Islet of Langerhans (tissue), 1 donor: ENCODE measurements around the gene MYL2.
"Not testable (repeated sequence)": the region's sequence is repeated elsewhere in the genome, so short reads cannot be mapped to it uniquely, and the experiment has no call there.

Experiments used
- FAIRE-seq: peaks from one replicate; lab custom pipeline; 2011; peaks lifted over from hg19 to GRCh38; lab: Jason Lieb, UNC

Gene MYL2, protein sequence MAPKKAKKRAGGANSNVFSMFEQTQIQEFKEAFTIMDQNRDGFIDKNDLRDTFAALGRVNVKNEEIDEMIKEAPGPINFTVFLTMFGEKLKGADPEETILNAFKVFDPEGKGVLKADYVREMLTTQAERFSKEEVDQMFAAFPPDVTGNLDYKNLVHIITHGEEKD

DNA sequence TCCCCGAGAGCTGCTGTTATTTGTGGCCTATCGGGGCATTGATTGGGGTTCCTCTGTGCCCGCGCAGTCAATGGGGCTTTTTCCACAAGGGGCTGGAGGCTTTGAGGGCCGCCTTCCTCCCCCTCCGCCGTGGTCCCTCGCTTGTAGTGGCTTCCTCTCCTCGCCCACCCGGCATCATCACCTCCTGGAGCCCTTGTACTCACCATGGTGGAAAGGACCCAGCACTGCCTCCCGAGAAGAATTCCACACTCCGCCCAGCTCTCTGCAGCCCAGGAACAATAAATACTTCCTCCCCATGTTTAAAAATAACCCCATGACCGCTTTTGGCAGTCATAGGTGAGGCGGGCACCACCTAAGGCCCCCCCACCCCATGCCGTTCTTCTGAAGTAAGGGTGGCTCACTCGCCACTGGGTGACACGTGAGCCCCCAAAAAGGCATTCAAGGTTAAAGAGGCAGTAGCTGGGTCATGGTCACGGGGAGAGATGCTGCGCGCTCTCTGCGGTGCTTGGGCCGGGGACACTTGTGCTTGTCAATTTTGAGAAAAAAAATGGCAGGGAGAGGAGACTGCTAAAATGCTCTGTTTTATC, at the start of gene MYL2:
TSS of gene MYL2 (minus strand) at position 256 of the 587 bp plus-strand sequence. CDS start at position 206, 50 bp downstream.
- FAIRE-seq: no peak

- FAIRE-seq: no peak
Observed at GRCh38 chr12:110966081-110966760, 45.8 kb upstream of the MYL2 start.

- FAIRE-seq: no peak
Observed at GRCh38 chr12:110965574-110965973, 45.2 kb upstream of the MYL2 start.

DNA sequence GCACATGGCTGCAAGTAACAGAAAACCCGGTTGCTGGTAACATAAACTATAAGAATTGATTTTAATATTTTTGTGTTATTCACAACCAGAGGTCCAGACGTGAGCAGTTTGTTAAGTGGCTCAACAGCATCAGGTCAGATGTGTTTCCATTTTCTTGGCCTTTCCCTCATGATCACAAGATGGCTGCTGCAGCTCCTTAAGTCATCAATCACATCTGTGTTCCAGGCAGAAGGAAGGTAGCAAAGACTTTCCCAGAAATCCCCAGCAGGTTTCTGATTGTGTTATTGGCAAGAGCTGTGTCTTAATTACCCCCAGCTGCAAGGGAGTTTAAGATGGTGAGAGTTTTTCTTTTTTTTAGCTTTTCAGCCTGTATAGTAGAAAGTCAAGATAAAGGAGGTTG, 40.4 kb upstream of the MYL2 start:
- no peak for FAIRE-seq

DNA sequence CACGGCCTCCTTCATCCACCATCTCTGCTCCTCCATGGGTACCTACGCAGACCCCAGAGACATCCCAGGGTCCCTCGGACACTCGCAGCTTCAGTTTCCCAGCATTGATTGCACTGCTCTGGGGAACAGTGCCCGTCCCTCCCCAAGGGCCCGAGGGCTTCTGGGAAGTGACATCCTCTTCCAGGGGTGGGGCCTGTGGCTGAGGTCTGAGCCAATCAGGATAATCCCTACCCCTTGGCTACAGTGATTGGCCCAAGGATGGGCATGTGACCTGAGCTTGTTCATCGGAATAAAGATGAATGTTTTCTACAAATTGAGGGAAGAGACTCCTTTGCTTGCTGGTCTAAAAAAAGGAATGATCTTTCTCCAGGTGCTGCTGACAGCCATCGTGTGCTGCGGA, 37.3 kb upstream of the MYL2 start:
- no peak for FAIRE-seq

- no peak for FAIRE-seq
Observed at GRCh38 chr12:110957159-110957558, 36.8 kb upstream of the MYL2 start.

GRCh38 chr12:110950867-110951266, 30.5 kb upstream of the MYL2 start:
- FAIRE-seq: not testable (repeated sequence)

DNA sequence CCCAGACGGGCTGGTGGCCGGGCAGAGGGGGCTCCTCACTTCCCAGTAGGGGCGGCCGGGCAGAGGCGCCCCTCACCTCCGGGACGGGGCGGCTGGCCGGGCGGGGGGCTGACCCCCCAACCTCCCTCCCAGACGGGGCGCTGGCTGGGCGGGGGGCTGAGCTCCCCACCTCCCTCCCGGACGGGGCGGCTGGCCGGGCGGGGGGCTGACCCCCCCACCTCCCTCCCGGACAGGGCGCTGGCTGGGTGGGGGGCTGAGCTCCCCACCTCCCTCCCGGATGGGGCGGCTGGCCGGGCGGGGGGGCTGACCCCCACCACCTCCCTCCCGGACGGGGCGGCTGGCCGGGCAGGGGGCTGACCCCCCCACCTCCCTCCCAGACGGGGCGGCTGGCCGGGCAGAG, 30.1 kb upstream of the MYL2 start:
- FAIRE-seq: not testable (repeated sequence)

DNA sequence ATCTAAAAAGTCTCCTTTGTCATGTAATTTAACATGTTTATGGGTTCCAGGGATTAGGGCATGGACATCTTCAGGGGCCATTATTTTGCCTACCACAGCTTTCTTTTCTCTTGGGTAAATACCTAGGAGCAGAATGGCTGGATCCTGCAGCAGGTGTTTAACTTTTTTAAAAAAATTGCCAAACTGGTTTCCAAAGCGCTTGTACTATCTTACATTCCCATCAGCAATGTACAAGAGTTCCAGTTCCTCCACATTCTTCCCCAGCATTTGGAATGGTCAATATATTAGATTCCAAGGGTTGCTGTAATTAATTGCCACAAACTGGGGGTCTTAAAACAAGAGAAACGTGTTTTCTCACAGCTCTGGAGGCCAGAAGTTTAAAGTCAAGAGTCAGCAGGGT, 27.7 kb upstream of the MYL2 start:
- no peak for FAIRE-seq

DNA sequence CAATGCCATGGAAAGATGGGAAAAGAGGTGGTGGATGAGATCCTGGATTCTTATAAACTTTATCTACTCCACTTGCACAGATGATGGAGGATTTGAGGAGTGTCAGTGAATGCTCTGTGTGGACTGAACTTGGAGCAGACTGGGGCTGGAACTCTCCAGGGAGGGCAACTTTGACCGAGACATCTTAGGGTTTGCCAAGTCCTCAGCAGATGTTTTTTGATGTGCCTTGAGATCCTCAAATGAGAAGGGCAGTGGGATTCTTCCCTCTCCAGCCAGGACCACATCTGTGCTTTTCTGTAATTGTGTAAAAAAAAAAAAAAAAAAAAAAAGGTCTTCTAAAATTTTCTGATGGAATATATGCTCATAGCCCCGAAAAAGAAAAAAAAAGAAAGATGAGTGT, 23.0 kb upstream of the MYL2 start:
- no peak for FAIRE-seq

DNA sequence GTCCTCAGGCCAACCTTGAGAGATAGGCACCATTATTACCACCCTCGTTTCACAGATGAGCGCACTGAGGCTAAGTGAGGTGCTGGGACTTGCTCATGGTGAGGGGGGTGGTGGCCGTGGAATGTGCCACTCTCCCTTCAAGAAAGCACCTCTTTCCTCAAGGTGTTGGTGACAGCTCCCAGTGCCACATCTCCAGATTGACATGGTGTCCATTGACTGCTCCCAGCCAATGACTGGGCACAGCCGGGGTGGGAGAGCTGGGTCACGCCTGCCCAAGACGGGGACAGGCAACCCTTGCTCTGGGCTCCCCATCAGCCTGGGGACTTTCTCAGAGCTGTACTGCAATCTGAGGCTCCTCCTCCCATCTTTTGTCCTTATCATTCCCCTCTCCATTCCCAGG, 21.0 kb upstream of the MYL2 start:
- no peak for FAIRE-seq

DNA sequence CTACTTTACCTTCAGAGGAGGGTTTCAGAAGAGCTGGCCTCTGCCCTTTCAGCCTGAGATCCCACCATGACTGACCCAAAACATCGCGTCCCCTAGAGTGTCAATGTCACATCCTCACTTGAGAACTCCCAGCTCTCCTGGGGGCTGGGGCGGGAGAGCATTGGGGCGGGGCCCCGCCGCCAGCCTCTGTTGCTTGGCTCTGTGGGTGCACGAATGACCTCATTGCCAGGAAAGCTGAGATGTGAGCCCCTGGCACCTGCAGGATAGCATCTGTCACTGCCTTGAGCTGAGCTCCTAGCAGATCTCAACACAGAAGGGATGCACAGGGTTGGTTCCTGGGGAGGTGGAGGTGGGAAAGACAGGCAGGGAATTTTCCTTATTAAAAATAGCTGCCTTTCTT, 20.6 kb upstream of the MYL2 start:
- no peak for FAIRE-seq

- FAIRE-seq: no peak
Observed at GRCh38 chr12:110940296-110940695, 19.9 kb upstream of the MYL2 start.

DNA sequence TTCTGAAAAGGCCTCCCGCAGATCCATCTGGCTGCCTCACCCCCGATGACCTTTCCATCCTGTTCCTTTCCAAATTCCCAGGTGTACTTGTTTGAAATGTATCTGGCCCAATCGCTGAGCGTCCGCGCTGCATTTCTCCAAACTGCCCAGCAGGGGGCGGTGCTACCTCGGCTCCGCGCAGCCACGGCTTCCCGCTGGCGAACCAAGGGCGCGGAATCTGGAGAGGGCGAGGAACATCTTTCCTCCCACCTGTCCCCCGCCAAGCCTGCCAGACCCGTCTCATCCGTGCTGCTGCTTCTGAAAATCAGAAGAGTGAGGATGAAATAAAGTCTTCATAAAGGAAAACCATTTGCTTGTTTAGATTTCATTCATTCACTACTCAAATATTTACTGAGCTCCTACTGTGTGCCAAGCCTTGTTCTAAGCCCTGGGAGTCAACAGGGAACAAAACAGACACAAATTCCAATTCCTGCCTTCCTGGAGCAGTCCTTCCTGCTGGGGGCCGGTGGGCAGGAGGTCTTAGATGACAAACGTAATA, 16.8 kb upstream of the MYL2 start:
- FAIRE-seq: no peak

GRCh38 chr12:110936367-110937103, 16.2 kb upstream of the MYL2 start:
- no peak for FAIRE-seq

GRCh38 chr12:110935588-110935987, 15.2 kb upstream of the MYL2 start:
- FAIRE-seq: no peak

DNA sequence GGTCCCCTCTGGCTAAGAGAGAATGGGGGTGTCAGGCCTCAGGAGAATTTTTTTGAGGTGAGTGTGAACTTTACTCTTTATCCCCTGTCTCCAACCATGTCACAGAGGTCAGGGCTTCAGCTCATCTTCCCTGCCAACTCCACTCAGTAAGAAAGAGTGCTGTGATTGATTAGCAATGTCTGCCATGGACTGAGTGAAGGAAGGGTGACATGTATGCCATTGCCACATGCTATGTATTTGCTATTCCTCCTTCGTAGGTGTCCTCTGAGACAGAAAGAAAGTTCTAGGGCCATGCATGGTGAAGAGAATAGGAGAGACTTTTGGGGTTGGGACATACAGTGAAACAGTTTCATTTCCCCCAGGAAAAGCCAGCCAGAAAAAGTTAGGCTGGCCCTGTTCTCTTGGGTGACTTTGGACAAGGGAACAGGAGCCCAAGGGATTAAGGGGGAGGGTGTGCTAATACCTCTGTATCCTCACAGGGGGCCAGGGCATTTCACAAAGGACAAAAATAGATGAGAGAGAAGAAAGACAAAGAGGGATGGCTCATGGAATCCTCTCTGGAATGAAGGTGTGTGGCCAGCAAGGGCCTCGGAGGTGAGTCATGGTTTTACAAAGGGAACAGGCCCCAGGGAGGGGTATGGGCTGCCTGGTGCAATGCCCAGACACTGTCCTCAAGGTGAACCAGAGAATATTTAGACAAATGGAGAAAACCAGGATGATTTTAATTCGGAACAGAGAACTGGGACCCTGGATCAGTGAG, 13.9 kb upstream of the MYL2 start:
- no peak for FAIRE-seq

GRCh38 chr12:110933326-110933974, 13.1 kb upstream of the MYL2 start:
- FAIRE-seq: no peak

- FAIRE-seq: no peak
Observed at GRCh38 chr12:110932046-110932445, 11.7 kb upstream of the MYL2 start.

DNA sequence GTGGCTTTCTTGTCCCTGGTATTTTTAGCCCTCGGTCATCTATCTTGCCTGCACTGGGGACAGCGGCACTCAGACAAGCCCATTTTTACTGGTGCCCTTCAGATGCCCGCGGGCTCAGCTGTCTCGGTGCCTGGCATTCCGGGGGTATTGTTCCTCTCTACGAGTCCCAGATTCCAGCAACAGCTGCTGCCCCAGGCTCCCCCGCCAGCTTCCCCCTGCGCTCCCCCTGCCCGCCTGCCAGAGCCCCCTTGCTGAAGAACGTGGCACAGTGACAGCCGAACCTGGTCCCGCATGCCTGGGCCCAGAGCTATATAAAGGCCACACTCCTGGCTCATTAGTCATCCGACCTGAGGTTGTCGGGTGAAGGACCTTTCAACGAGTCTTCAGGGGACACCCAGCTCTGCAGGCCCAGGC, 10.9 kb upstream of the MYL2 start:
- FAIRE-seq: no peak
